HL-60 (cell line): ENCODE measurements around the gene BIN1.
"Not testable (repeated sequence)": the region's sequence is repeated elsewhere in the genome, so short reads cannot be mapped to it uniquely, and the experiment has no call there.

Experiments used
- DNase-seq, 2 experiments: peaks; one replicate each; pipeline ENCODE4 v3.0.0-alpha.2; 2010 to 2020; ENCODE audit warnings: low read depth in 1 of 2, low spot score in 1 of 2
- H3K27ac ChIP-seq: fragments of 250-450 bp; sonication (Bioruptor Pico); replicated peaks from 2 replicates; pipeline ENCODE4 v1.5.1; 2020; ENCODE audit warnings: mild to moderate bottlenecking, moderate library complexity
- H3K27me3 ChIP-seq: fragments of 250-450 bp; sonication (Bioruptor Pico); 2 replicates; pipeline ENCODE4 v1.5.1; 2021; ENCODE audit warnings: mild to moderate bottlenecking, moderate library complexity; ENCODE audit not compliant: insufficient read depth, poor library complexity, severe bottlenecking
- H3K4me3 ChIP-seq: replicated peaks from 2 replicates; pipeline ENCODE4 v1.5.1; 2011; ENCODE audit warnings: mild to moderate bottlenecking, control low read depth, low read length; ENCODE audit not compliant: insufficient read depth
- GABPA ChIP-seq: IDR thresholded peaks from 2 replicates; pipeline ENCODE4 v1.6.1; 2012; ENCODE audit warnings: low read depth
- POLR2AphosphoS5 ChIP-seq: IDR thresholded peaks from 2 replicates; pipeline ENCODE4 v1.6.1; 2012; ENCODE audit warnings: low read depth
- SPI1 ChIP-seq: IDR thresholded peaks from 2 replicates; pipeline ENCODE4 v1.6.1; 2012; ENCODE audit warnings: low read depth, mild to moderate bottlenecking, borderline replicate concordance
- TF ChIP-seq, protein P1 (sequence below): IDR thresholded peaks from 2 replicates; pipeline ENCODE4 v1.6.1; 2012; ENCODE audit warnings: low read depth; ENCODE audit not compliant: insufficient replicate concordance
- TF ChIP-seq, protein P2 (sequence below): IDR thresholded peaks from one replicate; pipeline ENCODE4 v1.5.1; 2011; ENCODE audit warnings: low read length, control low read depth, inconsistent platforms; ENCODE audit not compliant: insufficient read depth

The BIN1 gene

DNA sequence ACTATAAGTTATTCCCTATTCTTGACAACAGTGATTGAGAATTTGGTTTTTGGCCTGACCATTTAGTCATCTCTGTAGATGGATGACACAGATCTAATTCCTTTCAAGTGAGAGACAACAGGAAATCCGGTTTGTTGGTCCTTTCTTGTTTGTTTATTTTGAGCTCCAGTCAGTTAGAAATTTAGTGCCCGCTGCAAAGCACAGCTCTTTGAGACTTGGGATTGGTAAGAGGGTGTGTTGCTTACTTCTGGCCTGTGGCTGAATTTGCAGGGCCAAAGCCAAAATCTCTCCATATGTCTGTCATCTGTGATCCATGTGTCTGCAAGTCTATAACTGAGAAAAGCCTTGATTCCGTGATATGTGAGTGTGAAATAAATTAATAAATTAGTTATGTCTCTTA is 74.3 kb downstream of the BIN1 start:
- Histone ChIP-seq H3K4me3 (no peak overlapping the region), H3K27ac (no peak overlapping the region), H3K27me3 (peaks cover 11% of the 10 kb centered on the region)
- TF ChIP-seq, protein P1, sequence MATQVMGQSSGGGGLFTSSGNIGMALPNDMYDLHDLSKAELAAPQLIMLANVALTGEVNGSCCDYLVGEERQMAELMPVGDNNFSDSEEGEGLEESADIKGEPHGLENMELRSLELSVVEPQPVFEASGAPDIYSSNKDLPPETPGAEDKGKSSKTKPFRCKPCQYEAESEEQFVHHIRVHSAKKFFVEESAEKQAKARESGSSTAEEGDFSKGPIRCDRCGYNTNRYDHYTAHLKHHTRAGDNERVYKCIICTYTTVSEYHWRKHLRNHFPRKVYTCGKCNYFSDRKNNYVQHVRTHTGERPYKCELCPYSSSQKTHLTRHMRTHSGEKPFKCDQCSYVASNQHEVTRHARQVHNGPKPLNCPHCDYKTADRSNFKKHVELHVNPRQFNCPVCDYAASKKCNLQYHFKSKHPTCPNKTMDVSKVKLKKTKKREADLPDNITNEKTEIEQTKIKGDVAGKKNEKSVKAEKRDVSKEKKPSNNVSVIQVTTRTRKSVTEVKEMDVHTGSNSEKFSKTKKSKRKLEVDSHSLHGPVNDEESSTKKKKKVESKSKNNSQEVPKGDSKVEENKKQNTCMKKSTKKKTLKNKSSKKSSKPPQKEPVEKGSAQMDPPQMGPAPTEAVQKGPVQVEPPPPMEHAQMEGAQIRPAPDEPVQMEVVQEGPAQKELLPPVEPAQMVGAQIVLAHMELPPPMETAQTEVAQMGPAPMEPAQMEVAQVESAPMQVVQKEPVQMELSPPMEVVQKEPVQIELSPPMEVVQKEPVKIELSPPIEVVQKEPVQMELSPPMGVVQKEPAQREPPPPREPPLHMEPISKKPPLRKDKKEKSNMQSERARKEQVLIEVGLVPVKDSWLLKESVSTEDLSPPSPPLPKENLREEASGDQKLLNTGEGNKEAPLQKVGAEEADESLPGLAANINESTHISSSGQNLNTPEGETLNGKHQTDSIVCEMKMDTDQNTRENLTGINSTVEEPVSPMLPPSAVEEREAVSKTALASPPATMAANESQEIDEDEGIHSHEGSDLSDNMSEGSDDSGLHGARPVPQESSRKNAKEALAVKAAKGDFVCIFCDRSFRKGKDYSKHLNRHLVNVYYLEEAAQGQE = no peak
- TF ChIP-seq, protein P2, sequence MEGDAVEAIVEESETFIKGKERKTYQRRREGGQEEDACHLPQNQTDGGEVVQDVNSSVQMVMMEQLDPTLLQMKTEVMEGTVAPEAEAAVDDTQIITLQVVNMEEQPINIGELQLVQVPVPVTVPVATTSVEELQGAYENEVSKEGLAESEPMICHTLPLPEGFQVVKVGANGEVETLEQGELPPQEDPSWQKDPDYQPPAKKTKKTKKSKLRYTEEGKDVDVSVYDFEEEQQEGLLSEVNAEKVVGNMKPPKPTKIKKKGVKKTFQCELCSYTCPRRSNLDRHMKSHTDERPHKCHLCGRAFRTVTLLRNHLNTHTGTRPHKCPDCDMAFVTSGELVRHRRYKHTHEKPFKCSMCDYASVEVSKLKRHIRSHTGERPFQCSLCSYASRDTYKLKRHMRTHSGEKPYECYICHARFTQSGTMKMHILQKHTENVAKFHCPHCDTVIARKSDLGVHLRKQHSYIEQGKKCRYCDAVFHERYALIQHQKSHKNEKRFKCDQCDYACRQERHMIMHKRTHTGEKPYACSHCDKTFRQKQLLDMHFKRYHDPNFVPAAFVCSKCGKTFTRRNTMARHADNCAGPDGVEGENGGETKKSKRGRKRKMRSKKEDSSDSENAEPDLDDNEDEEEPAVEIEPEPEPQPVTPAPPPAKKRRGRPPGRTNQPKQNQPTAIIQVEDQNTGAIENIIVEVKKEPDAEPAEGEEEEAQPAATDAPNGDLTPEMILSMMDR = no peak
- TF ChIP-seq GABPA = no peak
- TF ChIP-seq POLR2AphosphoS5 = no peak
- no peak for TF ChIP-seq SPI1
- DNase-seq = no peak

DNA sequence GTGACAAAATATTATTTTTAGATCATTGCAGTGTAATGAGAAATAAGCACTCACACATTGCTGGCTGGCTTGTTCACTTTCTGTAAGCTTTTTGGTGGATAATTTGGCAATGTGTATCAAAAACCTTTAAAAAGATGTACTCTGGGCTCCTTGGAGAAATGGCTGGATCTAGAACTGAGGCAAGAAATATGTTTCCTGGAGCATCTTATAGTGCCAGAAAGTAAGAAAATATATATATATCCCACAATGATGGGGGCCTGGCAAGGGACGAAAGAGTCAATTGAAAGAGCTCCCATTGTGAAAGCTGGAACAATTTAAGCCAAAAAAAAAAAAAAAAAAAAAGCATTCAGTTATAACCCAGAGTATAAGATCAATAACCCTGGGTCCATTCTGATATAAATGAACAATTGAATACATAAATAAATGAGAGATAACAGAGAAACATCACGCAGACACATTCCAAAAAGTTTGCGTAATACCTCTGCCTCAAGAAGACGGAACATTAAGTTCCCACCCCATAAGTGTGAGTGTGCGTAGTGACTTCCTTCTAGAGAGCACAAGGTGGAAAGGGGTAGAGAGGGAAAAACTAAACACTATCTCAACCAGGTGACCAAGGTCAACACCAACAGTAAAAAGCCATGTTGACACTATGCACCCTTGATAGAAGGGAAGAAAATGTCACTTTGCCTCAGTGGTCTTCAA is 77.5 kb downstream of the BIN1 start:
- TF ChIP-seq, protein P2 = no peak
- TF ChIP-seq SPI1 (no peak), GABPA (peak; percentile 74), POLR2AphosphoS5 (no peak)
- no peak for DNase-seq
- Histone ChIP-seq H3K4me3 (no peak overlapping the region), H3K27me3 (peaks cover 15% of the 10 kb centered on the region), H3K27ac (no peak overlapping the region)

DNA sequence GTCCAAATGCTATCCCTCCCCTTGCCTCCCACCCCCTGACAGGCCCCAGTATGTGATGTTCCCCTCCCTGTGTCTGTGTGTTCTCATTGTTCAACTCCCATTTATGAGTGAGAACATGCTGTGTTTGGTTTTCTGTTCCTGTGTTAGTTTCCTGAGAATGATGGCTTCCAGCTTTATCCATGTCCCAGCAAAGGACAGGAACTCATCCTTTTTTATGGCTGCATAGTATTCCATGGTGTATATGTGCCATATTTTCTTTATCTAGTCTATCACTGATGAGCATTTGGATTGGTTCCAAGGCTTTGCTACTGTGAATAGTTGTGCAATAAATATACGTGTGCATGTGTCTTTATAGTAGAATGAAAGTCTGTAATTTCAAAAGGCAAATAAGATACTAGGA is 78.2 kb downstream of the BIN1 start:
- H3K27me3 ChIP-seq = peaks cover 16% of the 10 kb centered on the region
- DNase-seq, H3K27ac ChIP-seq, H3K4me3 ChIP-seq: not testable (repeated sequence)

DNA sequence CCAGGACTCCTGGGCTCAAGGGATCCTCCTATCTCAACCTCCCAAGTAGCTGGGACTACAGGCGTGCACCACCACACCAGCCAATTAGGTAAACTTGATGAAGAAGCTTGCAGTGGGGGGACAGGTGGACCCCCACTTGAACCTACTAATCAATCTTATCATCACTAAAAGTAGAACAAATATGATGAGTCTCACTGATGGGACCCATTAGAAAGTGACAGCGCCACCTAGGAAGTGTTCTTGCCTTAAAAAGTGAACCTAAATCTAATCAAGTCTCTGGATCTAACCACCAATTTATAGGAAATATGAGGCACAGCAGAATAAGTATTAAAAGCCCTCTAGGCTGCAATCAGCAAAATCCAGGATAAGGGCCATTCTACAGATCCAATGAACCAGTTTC is 79.2 kb downstream of the BIN1 start:
- peaks cover 16% of the 10 kb centered on the region for H3K27me3 ChIP-seq
- no peak for DNase-seq
- no peak overlapping the region for H3K27ac ChIP-seq
- no peak overlapping the region for H3K4me3 ChIP-seq
- no peak for TF ChIP-seq SPI1
- TF ChIP-seq, protein P2 = peak; percentile 13

DNA sequence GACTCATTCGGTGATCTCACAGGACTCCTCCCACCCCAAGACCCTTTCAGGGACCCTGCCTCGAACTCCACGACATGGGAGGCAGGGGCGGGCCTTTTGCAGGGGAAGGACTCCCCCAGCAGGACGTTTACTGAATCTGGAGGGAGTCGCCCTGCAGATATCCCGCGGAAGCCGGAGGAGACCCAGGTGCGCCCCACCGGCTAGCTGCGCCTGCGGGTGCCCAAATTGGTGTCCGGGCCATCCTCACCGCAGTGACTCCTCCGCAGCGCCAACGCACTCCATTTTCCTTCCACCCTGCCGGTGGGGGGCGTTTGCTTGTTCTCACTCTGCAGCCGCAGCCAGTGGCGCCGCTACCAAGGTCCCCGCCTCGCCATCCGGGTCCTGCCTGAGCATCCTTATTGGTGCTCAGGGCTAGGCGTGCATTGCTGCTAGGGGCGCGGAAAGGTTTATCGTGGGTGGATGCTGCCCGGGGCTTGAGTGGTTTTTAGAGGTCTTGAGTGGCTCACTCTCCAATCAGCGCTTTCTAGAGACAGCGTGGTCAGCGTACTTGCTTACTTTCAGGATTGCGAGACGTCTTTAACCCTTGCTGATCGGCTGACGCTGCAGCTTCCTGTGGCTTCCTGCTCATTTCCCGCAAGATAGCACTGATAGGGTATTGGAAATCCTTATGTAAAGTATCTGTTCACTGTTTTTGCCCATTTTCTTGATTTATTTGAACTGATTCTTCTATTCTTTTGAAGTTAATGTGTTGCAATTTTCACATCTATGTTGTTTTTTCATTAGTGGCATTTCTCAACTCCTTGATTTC is 81.4 kb downstream of the BIN1 start:
- Histone ChIP-seq H3K4me3 (peak overlapping the region; percentile 36), H3K27ac (no peak overlapping the region), H3K27me3 (peaks cover 12% of the 10 kb centered on the region)
- TF ChIP-seq GABPA (no peak), SPI1 (no peak), POLR2AphosphoS5 (no peak)
- TF ChIP-seq, protein P2 = no peak
- TF ChIP-seq, protein P1 = no peak
- DNase-seq = peak in 1 of 2 experiments; percentile 23
